Neural progenitor cell (in vitro differentiated cells): ENCODE data around the gene IGSF8. TPM values are rescaled to one million over a fixed set of nuclear protein-coding genes. Genes with fewer than 3 reads are reported as not detected.

ENCODE experiments used
- DNase-seq: peaks from one replicate; pipeline ENCODE4 v3.0.0-alpha.2; 2016; ENCODE audit warnings: low spot score
- H2AFZ ChIP-seq: fragments of 200-600 bp; sonication (generic); replicated peaks from 2 replicates; pipeline ENCODE4 v1.6.1; 2016; ENCODE audit warnings: antibody characterized with exemption
- H3F3A ChIP-seq: fragments of 200-600 bp; sonication (generic); 2 replicates; pipeline ENCODE4 v1.6.1; 2016; ENCODE audit warnings: antibody characterized with exemption, low read depth
- H3K27ac ChIP-seq: fragments of 200-600 bp; sonication (generic); 2 replicates; pipeline ENCODE4 v1.5.1; 2016; ENCODE audit warnings: mild to moderate bottlenecking
- H3K27me3 ChIP-seq: fragments of 200-600 bp; sonication (generic); 2 replicates; pipeline ENCODE4 v1.6.1; 2016; ENCODE audit warnings: mild to moderate bottlenecking, moderate library complexity
- H3K36me3 ChIP-seq: fragments of 200-600 bp; sonication (generic); 2 replicates; pipeline ENCODE4 v1.5.1; 2016
- H3K4me1 ChIP-seq: fragments of 200-600 bp; sonication (generic); 2 replicates; pipeline ENCODE4 v1.6.1; 2016; ENCODE audit warnings: mixed run types
- H3K4me2 ChIP-seq: fragments of 200-600 bp; sonication (generic); 2 replicates; pipeline ENCODE4 v1.6.1; 2016
- H3K4me3 ChIP-seq: fragments of 200-600 bp; sonication (generic); 2 replicates; pipeline ENCODE4 v1.5.1; 2016
- H3K79me2 ChIP-seq: fragments of 200-600 bp; sonication (generic); 2 replicates; pipeline ENCODE4 v1.6.1; 2016; ENCODE audit warnings: low read depth
- H3K9ac ChIP-seq: fragments of 200-600 bp; sonication (generic); 2 replicates; pipeline ENCODE4 v1.6.1; 2016
- H3K9me3 ChIP-seq: fragments of 200-600 bp; sonication (generic); 2 replicates; pipeline ENCODE4 v1.5.1; 2016; ENCODE audit warnings: low read depth
- H4K20me1 ChIP-seq: fragments of 200-600 bp; sonication (generic); 2 replicates; pipeline ENCODE4 v1.6.1; 2016; ENCODE audit warnings: low read depth
- H3K27ac Mint-ChIP-seq: 3 replicates; pipeline ENCODE4 v1.8.0; 2021; ENCODE audit warnings: mixed read lengths
- H3K27me3 Mint-ChIP-seq: 2 replicates; pipeline ENCODE4 v1.8.0; 2022; ENCODE audit warnings: low read depth, mild to moderate bottlenecking, inconsistent platforms, moderate library complexity, mixed read lengths; ENCODE audit not compliant: insufficient read depth
- H3K36me3 Mint-ChIP-seq: 3 replicates; pipeline ENCODE4 v1.8.0; 2021; ENCODE audit warnings: mixed read lengths
- H3K4me1 Mint-ChIP-seq: 3 replicates; pipeline ENCODE4 v1.8.0; 2021; ENCODE audit warnings: mixed read lengths
- H3K4me3 Mint-ChIP-seq: 3 replicates; pipeline ENCODE4 v1.8.0; 2021; ENCODE audit warnings: mild to moderate bottlenecking, moderate library complexity, mixed read lengths
- H3K9me3 Mint-ChIP-seq: 3 replicates; pipeline ENCODE4 v1.8.0; 2020; ENCODE audit warnings: mixed read lengths
- CTCF ChIP-seq: fragments of 200-600 bp; sonication (generic); IDR thresholded peaks from 2 replicates; pipeline ENCODE4 v1.5.1; 2017; ENCODE audit warnings: antibody characterized with exemption, mild to moderate bottlenecking
- EZH2 ChIP-seq: fragments of 200-600 bp; sonication (generic); IDR thresholded peaks from 2 replicates; pipeline ENCODE4 v1.6.1; 2017; ENCODE audit warnings: antibody characterized with exemption, mild to moderate bottlenecking, moderate library complexity
- EZH2phosphoT487 ChIP-seq: fragments of 200-600 bp; sonication (generic); IDR thresholded peaks from 2 replicates; pipeline ENCODE4 v1.6.1; 2017; ENCODE audit warnings: antibody characterized with exemption
- total RNA-seq: library from RNA; depleted of rRNA; stranded (reverse); fragments of >200 nt; gene quantifications from 2 replicates; pipeline ENCODE4 v1.2.3, GENCODE V29; 2015; ENCODE audit warnings: low replicate concordance

Gene IGSF8
- total RNA-seq, 1 donor from 2014 or later, result 9.4 TPM

- H3K9ac ChIP-seq, result no peak overlapping the region
- peaks cover 5% of the 10 kb centered on the region for H3K27me3 Mint-ChIP-seq
- H3K36me3 Mint-ChIP-seq, result no peaks in the 10 kb centered on the region
- no peak overlapping the region for H2AFZ ChIP-seq
- peaks cover 12% of the 10 kb centered on the region for H4K20me1 ChIP-seq
- no peak overlapping the region for H3K4me2 ChIP-seq
- DNase-seq, result no peak
- H3K4me1 Mint-ChIP-seq, result peaks cover 26% of the 10 kb centered on the region
- TF ChIP-seq CTCF (no peak), EZH2 (no peak), EZH2phosphoT487 (no peak)
- H3K27me3 ChIP-seq, result peaks cover 8% of the 10 kb centered on the region
- no peaks in the 10 kb centered on the region for H3K9me3 ChIP-seq
- peaks cover 14% of the 10 kb centered on the region for H3K79me2 ChIP-seq
- no peaks in the 10 kb centered on the region for H3K9me3 Mint-ChIP-seq
- H3K27ac ChIP-seq, result no peak overlapping the region
- no peak overlapping the region for H3K4me3 ChIP-seq
- peaks cover 21% of the 10 kb centered on the region for H3K4me1 ChIP-seq
- H3F3A ChIP-seq, result peaks cover 6% of the 10 kb centered on the region
- H3K27ac Mint-ChIP-seq, result no peak overlapping the region
- H3K36me3 ChIP-seq, result no peaks in the 10 kb centered on the region
- no peak overlapping the region for H3K4me3 Mint-ChIP-seq
Observed at GRCh38 chr1:160094291-160094625, 4.2 kb downstream of the IGSF8 start.

- H3K4me1 ChIP-seq, result peaks cover 19% of the 10 kb centered on the region
- TF ChIP-seq CTCF, result no peak
- no peak for TF ChIP-seq EZH2
- no peak for TF ChIP-seq EZH2phosphoT487
- H3K4me2 ChIP-seq, result no peak overlapping the region
- H3K4me3 ChIP-seq, result no peak overlapping the region
- peaks cover 12% of the 10 kb centered on the region for H4K20me1 ChIP-seq
- no peaks in the 10 kb centered on the region for H3K36me3 ChIP-seq
- no peaks in the 10 kb centered on the region for H3K9me3 Mint-ChIP-seq
- no peaks in the 10 kb centered on the region for H3K36me3 Mint-ChIP-seq
- peaks cover 4% of the 10 kb centered on the region for H3F3A ChIP-seq
- no peak overlapping the region for H2AFZ ChIP-seq
- H3K9me3 ChIP-seq, result no peaks in the 10 kb centered on the region
- no peak overlapping the region for H3K9ac ChIP-seq
- H3K4me1 Mint-ChIP-seq, result peaks cover 24% of the 10 kb centered on the region
- no peak overlapping the region for H3K4me3 Mint-ChIP-seq
- peaks cover 5% of the 10 kb centered on the region for H3K27me3 Mint-ChIP-seq
- no peak overlapping the region for H3K27ac Mint-ChIP-seq
- no peak overlapping the region for H3K27ac ChIP-seq
- peaks cover 6% of the 10 kb centered on the region for H3K27me3 ChIP-seq
- peaks cover 14% of the 10 kb centered on the region for H3K79me2 ChIP-seq
- DNase-seq, result no peak
Observed at GRCh38 chr1:160093624-160094290, 4.7 kb downstream of the IGSF8 start.

DNA sequence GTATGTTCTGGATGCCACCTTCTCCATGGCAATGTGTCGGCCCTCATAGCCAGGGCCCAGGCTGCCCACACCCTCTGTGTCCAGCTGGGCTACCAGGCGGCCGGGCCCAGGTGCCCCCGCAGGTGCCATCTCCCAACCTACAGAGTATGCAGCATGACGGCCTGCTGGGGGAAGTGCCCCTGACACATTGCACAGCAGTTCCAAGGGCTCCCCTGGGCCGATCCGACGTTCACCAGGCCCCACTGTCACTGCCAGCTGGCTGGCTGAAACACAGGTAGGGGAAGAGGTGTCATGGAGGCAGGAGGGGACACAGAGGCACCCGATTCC lies 5.4 kb downstream of the IGSF8 start:
- H3K79me2 ChIP-seq, result peaks cover 14% of the 10 kb centered on the region
- Mint-ChIP-seq H3K4me3 (no peak overlapping the region), H3K36me3 (no peaks in the 10 kb centered on the region), H3K4me1 (peaks cover 24% of the 10 kb centered on the region), H3K27ac (no peak overlapping the region), H3K9me3 (no peaks in the 10 kb centered on the region), H3K27me3 (peaks cover 5% of the 10 kb centered on the region)
- H4K20me1 ChIP-seq, result peaks cover 12% of the 10 kb centered on the region
- no peak for DNase-seq
- no peak overlapping the region for H3K4me2 ChIP-seq
- TF ChIP-seq EZH2phosphoT487, result no peak
- TF ChIP-seq EZH2, result no peak
- no peak for TF ChIP-seq CTCF
- H3K27ac ChIP-seq, result no peak overlapping the region
- no peak overlapping the region for H3K9ac ChIP-seq
- no peaks in the 10 kb centered on the region for H3K36me3 ChIP-seq
- no peak overlapping the region for H3K4me3 ChIP-seq
- H3K4me1 ChIP-seq, result peaks cover 19% of the 10 kb centered on the region
- H3K9me3 ChIP-seq, result no peaks in the 10 kb centered on the region
- peaks cover 4% of the 10 kb centered on the region for H3F3A ChIP-seq
- no peak overlapping the region for H2AFZ ChIP-seq
- peaks cover 6% of the 10 kb centered on the region for H3K27me3 ChIP-seq
